ENCODE measurements around the gene NDUFV2. TPM values are rescaled to one million over a fixed set of nuclear protein-coding genes. Genes with fewer than 3 reads are reported as not detected.
A peak's percentile ranks its signal among the peaks of the same experiment; 100 is the strongest.

The NDUFV2 gene
- total RNA-seq, 4 donors from 2014 or later, result 83.3 to 132 (median 106) TPM

GRCh38 chr18:9096007-9096371 is 6.5 kb upstream of the NDUFV2 start:
- no peaks in the 10 kb centered on the region for H3K27me3 ChIP-seq
- H3K4me3 ChIP-seq, result no peak overlapping the region
- no peak for DNase-seq
- H3K36me3 ChIP-seq, result no peaks in the 10 kb centered on the region
- TF ChIP-seq POLR2A (IDR thresholded peaks at IDR 0.05), result no peak
- TF ChIP-seq CTCF (IDR thresholded peaks at IDR 0.05), result no peak
- peak overlapping the region; percentile 59 to 71 (median 62) for H3K27ac ChIP-seq
- H3K9me3 ChIP-seq, result no peaks in the 10 kb centered on the region
- peaks cover 0 to 11% (median 4%) of the 10 kb centered on the region in 4 donors for H3K4me1 ChIP-seq

- Histone ChIP-seq H3K4me1 (peaks cover 0 to 11% (median 4%) of the 10 kb centered on the region in 4 donors), H3K4me3 (no peak overlapping the region), H3K9me3 (no peaks in the 10 kb centered on the region), H3K27ac (no peak overlapping the region), H3K27me3 (no peaks in the 10 kb centered on the region), H3K36me3 (no peaks in the 10 kb centered on the region)
- no peak for TF ChIP-seq POLR2A (IDR thresholded peaks at IDR 0.05)
- TF ChIP-seq CTCF (IDR thresholded peaks at IDR 0.05), result no peak
- DNase-seq, result no peak
Measured at GRCh38 chr18:9096685-9097084, 5.8 kb upstream of the NDUFV2 start.

GRCh38 chr18:9097349-9097748 is 5.2 kb upstream of the NDUFV2 start:
- no peaks in the 10 kb centered on the region for H3K36me3 ChIP-seq
- no peaks in the 10 kb centered on the region for H3K27me3 ChIP-seq
- no peak overlapping the region for H3K4me3 ChIP-seq
- no peak for TF ChIP-seq POLR2A (IDR thresholded peaks at IDR 0.05)
- no peak for TF ChIP-seq CTCF (IDR thresholded peaks at IDR 0.05)
- H3K9me3 ChIP-seq, result no peaks in the 10 kb centered on the region
- peaks cover 0 to 11% (median 4%) of the 10 kb centered on the region in 4 donors for H3K4me1 ChIP-seq
- no peak overlapping the region for H3K27ac ChIP-seq
- no peak for DNase-seq

GRCh38 chr18:9100796-9101195 is 1.7 kb upstream of the NDUFV2 start:
- peaks cover 0 to 19% (median 7%) of the 10 kb centered on the region in 4 donors for H3K4me1 ChIP-seq
- H3K9me3 ChIP-seq, result no peaks in the 10 kb centered on the region

GRCh38 chr18:9101730-9102507 is 580 bp upstream of the NDUFV2 start:
- H3K4me1 ChIP-seq, result peaks cover 0 to 30% (median 7%) of the 10 kb centered on the region in 4 donors
- no peaks in the 10 kb centered on the region for H3K36me3 ChIP-seq
- DNase-seq, result no peak
- H3K4me3 ChIP-seq, result peak overlapping the region; percentile 63 to 79 (median 72)
- no peaks in the 10 kb centered on the region for H3K27me3 ChIP-seq
- no peaks in the 10 kb centered on the region for H3K9me3 ChIP-seq
- TF ChIP-seq POLR2A (IDR thresholded peaks at IDR 0.05) (no peak), CTCF (IDR thresholded peaks at IDR 0.05) (no peak)
- H3K27ac ChIP-seq, result peak overlapping the region; percentile 91 to 96 (median 92)

More at GRCh38 chr18:9100796-9101195, 1.7 kb upstream of the NDUFV2 start:
- TF ChIP-seq POLR2A (IDR thresholded peaks at IDR 0.05), result no peak
- TF ChIP-seq CTCF (IDR thresholded peaks at IDR 0.05), result no peak
- Histone ChIP-seq H3K27ac (no peak overlapping the region), H3K4me3 (no peak overlapping the region), H3K36me3 (no peaks in the 10 kb centered on the region), H3K27me3 (no peaks in the 10 kb centered on the region)
- DNase-seq, result no peak

Measured in Peyer's patch (tissue), 4 donors.